ENCODE results near the gene ADH1C. TPM values are rescaled to one million over a fixed set of nuclear protein-coding genes. Genes with fewer than 3 reads are reported as not detected.
A peak's percentile ranks its signal among the peaks of the same experiment; 100 is the strongest.
"Not testable (repeated sequence)": the region's sequence is repeated elsewhere in the genome, so short reads cannot be mapped to it uniquely, and the experiment has no call there.

The ADH1C gene
- total and polyA plus RNA-seq, 8 donors = 8.3 to 37.6 (median 13.3) TPM

DNA sequence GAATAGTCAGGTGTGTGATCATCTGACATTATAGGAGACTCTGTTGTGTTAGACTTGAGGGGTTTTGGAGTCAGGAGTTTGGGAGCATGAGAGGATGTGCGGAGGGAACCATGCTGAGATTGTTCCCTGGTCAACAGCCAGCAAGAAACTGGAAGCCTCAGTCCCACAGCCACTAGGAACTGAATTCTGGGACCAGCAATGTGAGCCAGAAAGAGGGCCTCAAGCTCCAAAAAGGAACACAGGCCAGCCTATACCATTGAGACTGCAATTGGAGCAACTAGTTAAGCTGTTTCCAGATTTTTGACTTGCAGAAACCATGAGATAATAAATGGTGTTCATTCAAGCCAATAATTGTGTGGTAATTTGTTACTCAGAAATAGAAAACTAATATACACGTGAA is 22.7 kb downstream of the ADH1C start:
- FAIRE-seq (no peak), DNase-seq (no peak), ATAC-seq (no peak)
- intact Hi-C loops (cut with DNase I) = no loop called here
- Histone ChIP-seq H3K4me1 (peaks cover 0 to 5% (median 4%) of the 10 kb centered on the region in 3 donors), H3K36me3 (no peaks in the 10 kb centered on the region), H3K4me3 (no peak overlapping the region), H3K9me3 (no peaks in the 10 kb centered on the region), H3K27me3 (no peaks in the 10 kb centered on the region), H3K27ac (no peak overlapping the region)
- WGBS, 2 donors = 69 to 75% methylated on average over 2 of the region's 2 CpGs
- TF ChIP-seq, protein P1, sequence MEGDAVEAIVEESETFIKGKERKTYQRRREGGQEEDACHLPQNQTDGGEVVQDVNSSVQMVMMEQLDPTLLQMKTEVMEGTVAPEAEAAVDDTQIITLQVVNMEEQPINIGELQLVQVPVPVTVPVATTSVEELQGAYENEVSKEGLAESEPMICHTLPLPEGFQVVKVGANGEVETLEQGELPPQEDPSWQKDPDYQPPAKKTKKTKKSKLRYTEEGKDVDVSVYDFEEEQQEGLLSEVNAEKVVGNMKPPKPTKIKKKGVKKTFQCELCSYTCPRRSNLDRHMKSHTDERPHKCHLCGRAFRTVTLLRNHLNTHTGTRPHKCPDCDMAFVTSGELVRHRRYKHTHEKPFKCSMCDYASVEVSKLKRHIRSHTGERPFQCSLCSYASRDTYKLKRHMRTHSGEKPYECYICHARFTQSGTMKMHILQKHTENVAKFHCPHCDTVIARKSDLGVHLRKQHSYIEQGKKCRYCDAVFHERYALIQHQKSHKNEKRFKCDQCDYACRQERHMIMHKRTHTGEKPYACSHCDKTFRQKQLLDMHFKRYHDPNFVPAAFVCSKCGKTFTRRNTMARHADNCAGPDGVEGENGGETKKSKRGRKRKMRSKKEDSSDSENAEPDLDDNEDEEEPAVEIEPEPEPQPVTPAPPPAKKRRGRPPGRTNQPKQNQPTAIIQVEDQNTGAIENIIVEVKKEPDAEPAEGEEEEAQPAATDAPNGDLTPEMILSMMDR (IDR thresholded peaks at IDR 0.05) = no peak

GRCh38 chr4:99324979-99325378 is 27.6 kb downstream of the ADH1C start:
- Histone ChIP-seq H3K9me3 (no peaks in the 10 kb centered on the region), H3K27ac (no peak overlapping the region), H3K4me3 (no peak overlapping the region), H3K27me3 (no peaks in the 10 kb centered on the region), H3K4me1 (peaks cover 6 to 14% (median 7%) of the 10 kb centered on the region in 3 donors), H3K36me3 (no peaks in the 10 kb centered on the region)
- intact Hi-C loops (cut with DNase I) = no loop called here
- ATAC-seq = peak; percentile 62 to 83 (median 67)
- peak in 4 of 6 donors; percentile 7 to 37 (median 27) for DNase-seq
- FAIRE-seq = no peak
- 8 to 22% methylated on average over 3 of the region's 3 CpGs for WGBS, 2 donors
- TF ChIP-seq, protein P1 (IDR thresholded peaks at IDR 0.05) = no peak

DNA sequence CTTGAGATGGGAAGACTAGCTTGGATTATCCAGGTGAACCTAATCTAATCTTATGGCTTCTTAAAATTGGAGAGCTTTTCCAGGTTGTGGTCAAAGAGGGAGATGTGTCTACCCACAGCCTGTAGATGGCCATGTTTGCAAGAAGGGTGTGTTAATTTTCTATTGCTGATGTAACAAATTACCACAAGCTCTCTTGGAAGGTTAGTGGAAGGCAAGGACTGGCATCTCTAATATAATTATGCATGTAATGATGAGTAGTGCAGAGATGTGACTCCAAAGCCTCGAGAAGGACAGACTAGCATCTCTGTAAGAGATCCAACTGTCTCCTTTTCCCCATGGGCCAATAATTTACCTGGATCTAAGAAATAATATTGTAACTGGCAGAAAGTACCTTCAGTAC is 28.2 kb downstream of the ADH1C start:
- Histone ChIP-seq H3K9me3 (no peaks in the 10 kb centered on the region), H3K27ac (no peak overlapping the region), H3K36me3 (no peaks in the 10 kb centered on the region), H3K27me3 (no peaks in the 10 kb centered on the region), H3K4me3 (no peak overlapping the region), H3K4me1 (peaks cover 6 to 14% (median 7%) of the 10 kb centered on the region in 3 donors)
- intact Hi-C loops (cut with DNase I) = no loop called here
- no peak for DNase-seq
- TF ChIP-seq, protein P1 (IDR thresholded peaks at IDR 0.05) = no peak
- ATAC-seq = no peak
- 84 to 85% methylated on average over 1 of the region's 1 CpG for WGBS, 2 donors
- no peak for FAIRE-seq

- DNase-seq = no peak
- H3K27ac ChIP-seq = no peak overlapping the region
- H3K4me1 ChIP-seq = peaks cover 6 to 14% (median 7%) of the 10 kb centered on the region in 3 donors
- TF ChIP-seq, protein P1 (IDR thresholded peaks at IDR 0.05) = no peak
- no peak overlapping the region for H3K4me3 ChIP-seq
- no peaks in the 10 kb centered on the region for H3K9me3 ChIP-seq
- intact Hi-C loops (cut with DNase I) = no loop called here
- H3K36me3 ChIP-seq = no peaks in the 10 kb centered on the region
- 92 to 98% methylated on average over 1 of the region's 1 CpG for WGBS, 2 donors
- peak in 3 of 4 donors; percentile 45 to 73 (median 71) for ATAC-seq
- H3K27me3 ChIP-seq = no peaks in the 10 kb centered on the region
- FAIRE-seq = no peak
Observed at GRCh38 chr4:99323756-99324155, 28.8 kb downstream of the ADH1C start.

DNA sequence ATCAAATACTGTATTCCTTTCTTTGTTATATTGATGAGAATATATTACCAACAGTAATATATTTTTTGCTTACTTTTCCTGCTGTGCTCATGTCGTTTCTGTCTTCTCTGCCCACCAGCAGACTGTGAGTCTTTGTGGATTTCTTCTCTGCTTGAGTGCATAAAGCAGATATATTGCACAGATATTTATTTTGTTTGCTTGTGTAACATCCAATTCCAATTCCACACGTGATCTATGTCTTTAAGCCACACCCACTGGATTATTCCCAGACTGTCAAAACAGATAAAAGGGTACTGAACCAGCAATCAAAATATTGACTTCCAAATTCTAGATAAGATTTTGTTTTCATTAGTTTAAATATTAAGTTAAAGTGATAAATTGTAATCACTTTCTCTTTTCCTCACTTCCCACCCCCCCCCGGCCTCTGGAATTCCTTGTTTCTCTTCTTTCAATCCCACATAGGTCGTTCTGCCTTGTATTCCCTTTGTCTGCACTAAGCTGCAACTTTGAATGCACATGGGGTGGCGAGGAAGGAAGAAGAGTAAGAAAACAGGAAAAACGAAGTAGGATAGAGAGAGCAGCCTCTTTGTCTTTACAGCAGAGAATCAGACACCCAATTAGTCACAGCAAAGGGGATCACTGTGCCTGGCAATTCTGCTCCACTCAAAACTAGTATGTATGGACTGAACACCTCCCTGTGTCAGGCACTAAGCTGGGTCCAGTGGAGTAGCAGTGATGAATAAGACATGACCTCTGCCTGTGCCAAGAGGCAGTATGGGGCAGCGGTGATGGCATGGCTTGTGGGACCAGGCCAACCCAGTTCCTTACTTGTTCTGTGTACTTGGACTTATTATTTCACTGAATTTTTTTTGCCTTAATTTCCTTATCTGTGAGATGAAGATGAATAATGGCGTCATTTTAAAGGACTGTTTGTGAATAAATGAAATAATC is 31.0 kb downstream of the ADH1C start, which contains the start of gene ADH1B:
Gene ADH1B, minus strand, starts transcription at position 161 of the 951 bp plus-strand sequence. Its CDS starts 70 bp downstream, at position 91.
- WGBS, 2 donors = 25 to 27% methylated on average over 8 of the region's 8 CpGs

DNA sequence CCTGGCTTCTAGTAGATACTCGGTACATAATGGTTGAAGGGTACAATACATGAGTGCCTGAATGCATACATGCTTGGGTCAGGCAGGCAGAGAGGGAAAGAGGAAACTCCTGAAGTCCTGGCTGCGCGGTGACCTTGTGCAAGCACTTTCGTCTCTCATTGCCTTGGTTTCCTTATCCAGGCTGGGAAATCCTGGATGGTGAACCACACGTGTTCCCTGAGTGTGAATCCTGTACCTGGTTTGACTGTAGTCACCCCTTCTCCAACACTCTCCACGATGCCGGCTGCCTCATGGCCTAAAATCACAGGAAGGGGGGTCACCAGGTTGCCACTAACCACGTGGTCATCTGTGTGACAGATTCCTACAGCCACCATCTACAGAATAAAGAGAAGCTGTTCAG is 34.7 kb downstream of the ADH1C start:
- H3K4me1 ChIP-seq; DNase-seq; FAIRE-seq; H3K4me3 ChIP-seq; H3K36me3 ChIP-seq; ATAC-seq; H3K27ac ChIP-seq; H3K9me3 ChIP-seq; H3K27me3 ChIP-seq; intact Hi-C loops (cut with DNase I): not testable (repeated sequence)
- 92 to 94% methylated on average over 8 of the region's 8 CpGs for WGBS, 2 donors

More for the DNA sequence above, 31.0 kb downstream of the ADH1C start, which contains the start of gene ADH1B:
- Histone ChIP-seq H3K27ac (no peak within 1 kb of the TSS), H3K4me1 (peaks cover 6 to 14% (median 7%) of the 10 kb centered on the region in 3 donors), H3K9me3 (no peaks in the 10 kb centered on the region), H3K27me3 (no peaks in the 10 kb centered on the region), H3K4me3 (no peak within 1 kb of the TSS), H3K36me3 (no peaks in the 10 kb centered on the region)
- TF ChIP-seq, protein P1 (IDR thresholded peaks at IDR 0.05) = no peak
- peak in 3 of 4 donors; percentile 29 to 59 (median 34) for ATAC-seq
- FAIRE-seq = no peak
- intact Hi-C loops (cut with DNase I) = no loop called here
- peak in 2 of 6 donors; percentile 21 to 23 for DNase-seq

Data from pancreas (tissue), 10 donors.